Suprapubic skin (tissue), 4 donors: Measurements from ENCODE around the gene MEAK7. TPM values are rescaled to one million over a fixed set of nuclear protein-coding genes. Genes with fewer than 3 reads are reported as not detected.

Source experiments
- DNase-seq, 2 donors: peaks; one replicate each; pipeline ENCODE4 v3.0.0-alpha.2; 2019; ENCODE audit warnings: low spot score in 2 of 2
- H3K27ac ChIP-seq: fragments of 200-600 bp; sonication (generic); one replicate; pipeline ENCODE4 v1.5.1; 2019
- H3K27me3 ChIP-seq: fragments of 200-600 bp; sonication (generic); one replicate; pipeline ENCODE4 v1.5.1; 2019
- H3K36me3 ChIP-seq: fragments of 200-600 bp; sonication (generic); one replicate; pipeline ENCODE4 v1.5.1; 2019
- H3K4me1 ChIP-seq: fragments of 200-600 bp; sonication (generic); one replicate; pipeline ENCODE4 v1.5.1; 2019
- H3K4me3 ChIP-seq: fragments of 200-600 bp; sonication (generic); one replicate; pipeline ENCODE4 v1.5.1; 2019; ENCODE audit warnings: mild to moderate bottlenecking
- H3K9me3 ChIP-seq: fragments of 200-600 bp; sonication (generic); one replicate; pipeline ENCODE4 v1.5.1; 2019
- EP300 ChIP-seq: sonication (generic); formaldehyde crosslinking; IDR thresholded peaks from one replicate; pipeline ENCODE4 v1.6.1; 2017; ENCODE audit warnings: antibody characterized with exemption
- POLR2A ChIP-seq, 2 donors: fragments of 450-650 bp; IDR thresholded peaks; one replicate each; pipeline ENCODE4 v1.6.1; 2017; ENCODE audit warnings: antibody characterized with exemption in 2 of 2, mild to moderate bottlenecking in 2 of 2, moderate library complexity in 2 of 2
- POLR2AphosphoS5 ChIP-seq, 3 donors: sonication (generic); formaldehyde crosslinking; IDR thresholded peaks; one replicate each; pipeline ENCODE4 v1.6.1; 2017; ENCODE audit warnings: antibody characterized with exemption in 3 of 3
- WGBS: methylation state at CpG from one replicate; pipeline ENCODE4 v1.1.5; 2018; 5-methylcytosine and 5-hydroxymethylcytosine counted together
- total RNA-seq, 4 donors: library from RNA; depleted of rRNA; stranded (reverse); fragments of >200 nt; gene quantifications; one replicate each; pipeline ENCODE4 v1.1.0, GENCODE V29; 2016
- TF ChIP-seq, protein P1 (sequence below), 2 donors: fragments of 200-600 bp in 1 of 2; fragments of 450-650 bp in 1 of 2; sonication (generic) in 1 of 2; IDR thresholded peaks; one replicate each; pipeline ENCODE4 v1.5.1; 2016 to 2019; ENCODE audit warnings: antibody characterized with exemption in 2 of 2, mild to moderate bottlenecking in 1 of 2, moderate library complexity in 1 of 2

Gene MEAK7
- total RNA-seq, 4 donors from 2014 or later, result 9.2 to 17.9 (median 13.6) TPM

DNA sequence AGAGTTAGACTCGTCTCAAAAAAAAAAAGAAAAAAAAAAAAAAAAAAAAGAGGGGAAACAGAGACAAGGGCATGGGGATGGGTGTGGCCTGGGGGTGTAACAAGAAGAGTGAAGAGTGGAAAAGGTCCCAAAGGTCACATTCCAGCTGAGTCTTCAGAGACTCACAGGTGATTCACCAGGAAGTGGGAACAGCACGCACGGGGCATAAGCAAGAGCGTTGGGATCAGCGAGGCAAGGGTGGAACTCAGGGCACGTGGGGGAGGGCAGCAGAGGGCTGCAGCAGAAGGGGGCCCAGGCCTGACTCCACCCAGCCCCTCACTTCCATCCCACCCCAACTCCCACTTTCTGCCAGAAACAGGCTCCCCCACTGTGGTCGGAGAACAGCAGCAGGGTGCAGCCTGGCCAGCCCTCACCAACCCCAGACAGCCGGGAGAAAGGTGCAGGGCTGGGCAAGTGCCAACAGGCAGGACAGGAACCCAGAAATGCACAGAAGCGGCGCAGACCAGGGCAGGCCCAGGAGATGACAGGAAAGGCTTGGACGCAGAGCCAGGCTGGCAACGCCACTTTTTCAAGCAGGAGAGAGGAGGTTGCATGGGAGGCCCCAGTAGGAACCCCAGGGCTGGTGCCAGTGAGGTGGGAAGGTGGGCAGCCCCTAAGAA, 3.3 kb downstream of the MEAK7 start:
- peak in 1 of 2 donors; percentile 59 for DNase-seq
- H3K27me3 ChIP-seq, result no peaks in the 10 kb centered on the region
- peaks cover 25% of the 10 kb centered on the region for H3K4me1 ChIP-seq
- no peak overlapping the region for H3K4me3 ChIP-seq
- H3K36me3 ChIP-seq, result peaks cover 32% of the 10 kb centered on the region
- H3K9me3 ChIP-seq, result no peaks in the 10 kb centered on the region
- no peak for TF ChIP-seq POLR2AphosphoS5 (IDR thresholded peaks at IDR 0.05)
- TF ChIP-seq, protein P1, sequence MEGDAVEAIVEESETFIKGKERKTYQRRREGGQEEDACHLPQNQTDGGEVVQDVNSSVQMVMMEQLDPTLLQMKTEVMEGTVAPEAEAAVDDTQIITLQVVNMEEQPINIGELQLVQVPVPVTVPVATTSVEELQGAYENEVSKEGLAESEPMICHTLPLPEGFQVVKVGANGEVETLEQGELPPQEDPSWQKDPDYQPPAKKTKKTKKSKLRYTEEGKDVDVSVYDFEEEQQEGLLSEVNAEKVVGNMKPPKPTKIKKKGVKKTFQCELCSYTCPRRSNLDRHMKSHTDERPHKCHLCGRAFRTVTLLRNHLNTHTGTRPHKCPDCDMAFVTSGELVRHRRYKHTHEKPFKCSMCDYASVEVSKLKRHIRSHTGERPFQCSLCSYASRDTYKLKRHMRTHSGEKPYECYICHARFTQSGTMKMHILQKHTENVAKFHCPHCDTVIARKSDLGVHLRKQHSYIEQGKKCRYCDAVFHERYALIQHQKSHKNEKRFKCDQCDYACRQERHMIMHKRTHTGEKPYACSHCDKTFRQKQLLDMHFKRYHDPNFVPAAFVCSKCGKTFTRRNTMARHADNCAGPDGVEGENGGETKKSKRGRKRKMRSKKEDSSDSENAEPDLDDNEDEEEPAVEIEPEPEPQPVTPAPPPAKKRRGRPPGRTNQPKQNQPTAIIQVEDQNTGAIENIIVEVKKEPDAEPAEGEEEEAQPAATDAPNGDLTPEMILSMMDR (IDR thresholded peaks at IDR 0.05), result no peak
- no peak for TF ChIP-seq POLR2A (IDR thresholded peaks at IDR 0.05)
- no peak for TF ChIP-seq EP300
- WGBS, result 80% methylated on average over 12 of the region's 12 CpGs
- peak overlapping the region; percentile 8 for H3K27ac ChIP-seq

DNA sequence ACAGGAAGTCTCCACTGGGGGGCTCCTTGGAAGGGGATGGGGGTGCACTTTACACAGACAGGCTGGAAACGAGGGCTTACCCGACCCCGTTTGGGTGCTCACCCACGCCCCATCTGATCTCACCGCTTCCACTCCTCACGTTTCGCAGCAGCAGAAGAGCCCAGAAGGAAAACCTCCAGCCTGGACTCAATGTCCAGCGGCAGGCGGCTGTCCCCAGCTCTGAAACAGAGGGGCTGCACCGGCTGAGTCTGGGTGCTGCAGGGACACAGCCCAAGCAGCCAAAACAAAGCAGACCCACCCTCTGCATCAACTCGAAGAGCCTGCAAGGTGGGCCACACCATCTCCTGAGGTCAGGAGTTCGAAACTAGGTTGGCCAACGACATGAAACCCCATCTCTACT, 3.9 kb downstream of the MEAK7 start:
- Histone ChIP-seq H3K27me3 (no peaks in the 10 kb centered on the region), H3K9me3 (no peaks in the 10 kb centered on the region), H3K4me3 (no peak overlapping the region), H3K36me3 (peaks cover 38% of the 10 kb centered on the region), H3K4me1 (peaks cover 18% of the 10 kb centered on the region), H3K27ac (no peak overlapping the region)
- DNase-seq, result no peak
- 97% methylated on average over 13 of the region's 13 CpGs for WGBS
- TF ChIP-seq POLR2A (IDR thresholded peaks at IDR 0.05) (no peak), POLR2AphosphoS5 (IDR thresholded peaks at IDR 0.05) (no peak), EP300 (no peak)
- TF ChIP-seq, protein P1 (IDR thresholded peaks at IDR 0.05), result no peak

DNA sequence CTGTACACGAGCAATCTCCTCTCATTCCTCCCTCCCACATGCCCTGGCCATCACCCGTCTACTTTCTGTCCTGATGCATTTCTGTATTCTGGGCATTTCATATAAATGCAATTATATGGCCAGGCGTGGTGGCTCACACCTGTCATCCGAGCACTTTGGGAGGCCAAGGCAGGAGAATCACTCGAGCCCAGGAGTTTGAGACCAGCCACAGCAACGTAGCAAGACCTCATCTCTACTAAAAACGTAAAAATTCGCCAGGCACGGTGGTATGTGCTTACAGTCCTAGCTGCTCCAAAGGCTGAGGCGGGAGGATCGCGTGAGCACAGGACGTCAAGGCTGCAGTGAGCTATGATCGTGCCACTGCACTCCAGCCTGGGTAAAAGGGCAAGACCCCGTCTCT, 4.8 kb downstream of the MEAK7 start:
- no peak for DNase-seq
- TF ChIP-seq POLR2A (IDR thresholded peaks at IDR 0.05) (no peak), POLR2AphosphoS5 (IDR thresholded peaks at IDR 0.05) (no peak)
- TF ChIP-seq, protein P1 (IDR thresholded peaks at IDR 0.05), result no peak
- Histone ChIP-seq H3K4me1 (peaks cover 10% of the 10 kb centered on the region), H3K27me3 (no peaks in the 10 kb centered on the region), H3K27ac (no peak overlapping the region), H3K9me3 (no peaks in the 10 kb centered on the region), H3K4me3 (no peak overlapping the region), H3K36me3 (peaks cover 47% of the 10 kb centered on the region)
- 97% methylated on average over 15 of the region's 15 CpGs for WGBS

DNA sequence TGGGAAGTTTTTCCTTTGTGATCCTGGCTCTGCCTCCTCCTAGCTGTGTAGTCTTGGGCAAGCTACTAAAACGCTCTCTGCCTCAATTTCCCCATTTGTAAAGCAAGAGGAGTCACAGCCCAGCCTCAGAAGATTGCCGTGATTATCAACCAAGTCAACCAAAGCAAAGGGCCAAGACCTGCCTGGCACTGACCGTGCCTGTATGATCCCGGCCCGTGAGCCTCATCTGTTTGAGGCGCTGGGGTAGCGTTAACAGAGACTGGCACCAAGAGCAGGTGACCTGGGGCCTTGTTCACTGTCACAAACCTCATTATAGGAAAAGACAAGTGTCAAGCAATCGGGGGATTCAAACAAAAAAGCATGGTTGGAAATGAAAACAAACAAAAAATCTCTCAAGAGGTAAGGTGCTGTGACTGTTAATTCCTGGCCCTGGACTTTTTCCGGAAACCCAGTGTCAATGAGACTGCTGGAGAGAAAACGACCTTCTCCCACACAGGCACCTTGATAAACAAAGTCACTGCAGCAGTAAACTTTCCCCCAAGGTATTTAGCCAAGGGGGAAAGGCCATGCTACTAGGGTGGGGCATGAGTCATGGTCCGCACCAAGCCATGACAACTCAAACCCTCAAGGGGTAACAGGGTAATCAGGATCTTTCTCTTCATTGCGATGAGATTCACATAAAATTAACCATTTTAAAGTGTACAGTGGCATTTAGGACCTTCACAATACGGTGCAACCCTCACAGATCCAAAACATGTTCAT, 5.4 kb downstream of the MEAK7 start:
- peak in 1 of 2 donors; percentile 73 for DNase-seq
- TF ChIP-seq POLR2AphosphoS5 (IDR thresholded peaks at IDR 0.05) (no peak), POLR2A (IDR thresholded peaks at IDR 0.05) (no peak), EP300 (no peak)
- TF ChIP-seq, protein P1 (IDR thresholded peaks at IDR 0.05), result no peak
- H3K36me3 ChIP-seq, result peaks cover 53% of the 10 kb centered on the region
- no peaks in the 10 kb centered on the region for H3K9me3 ChIP-seq
- H3K27me3 ChIP-seq, result no peaks in the 10 kb centered on the region
- 95% methylated on average over 13 of the region's 13 CpGs for WGBS
- H3K27ac ChIP-seq, result no peak overlapping the region
- H3K4me3 ChIP-seq, result no peak overlapping the region
- peaks cover 8% of the 10 kb centered on the region for H3K4me1 ChIP-seq

DNA sequence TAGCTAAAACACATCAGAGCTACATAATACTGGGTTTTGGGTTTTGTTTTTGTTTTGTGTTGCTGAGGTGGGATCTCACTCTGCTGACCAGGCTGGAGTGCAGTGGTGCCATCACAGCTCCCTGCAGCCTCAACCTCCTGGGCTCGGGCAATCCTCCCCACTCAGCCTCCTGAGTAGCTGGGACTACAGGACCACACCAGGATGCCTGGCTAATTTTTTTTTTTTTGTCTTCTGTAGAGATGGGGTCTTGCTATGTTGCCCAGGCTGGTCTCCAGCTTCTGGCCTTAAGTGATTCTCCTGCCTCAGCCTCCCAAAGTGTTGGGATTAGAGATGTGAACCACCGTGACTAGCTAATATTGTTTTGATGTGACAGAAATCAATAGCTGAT, 6.2 kb downstream of the MEAK7 start:
- peaks cover 60% of the 10 kb centered on the region for H3K36me3 ChIP-seq
- TF ChIP-seq POLR2AphosphoS5 (IDR thresholded peaks at IDR 0.05), result no peak
- TF ChIP-seq EP300, result no peak
- H3K4me1 ChIP-seq, result no peaks in the 10 kb centered on the region
- H3K4me3 ChIP-seq, result no peak overlapping the region
- no peaks in the 10 kb centered on the region for H3K27me3 ChIP-seq
- no peaks in the 10 kb centered on the region for H3K9me3 ChIP-seq
- no peak overlapping the region for H3K27ac ChIP-seq
- DNase-seq, result peak in 1 of 2 donors; percentile 49
- WGBS, result 98% methylated on average over 2 of the region's 2 CpGs
